Lung microvascular endothelial cell (primary cell): ENCODE results near the gene APLF. TPM values are rescaled to one million over a fixed set of nuclear protein-coding genes. Genes with fewer than 3 reads are reported as not detected.
"Not testable (repeated sequence)": the region's sequence is repeated elsewhere in the genome, so short reads cannot be mapped to it uniquely, and the experiment has no call there.

Experiments used
- DNase-seq, 2 donors: peaks; one replicate each; pipeline versions ENCODE4 v3.0.0 to v3.0.0-alpha.2; 2010; ENCODE audit warnings: low read depth in 2 of 2
- total RNA-seq: library from RNA; depleted of rRNA; stranded (reverse); fragments of >200 nt; gene quantifications from 2 replicates; pipeline ENCODE4 v1.2.1, GENCODE V29; 2014

The APLF gene
- total RNA-seq, 1 donor from 2014 or later = 13.3 TPM

DNA sequence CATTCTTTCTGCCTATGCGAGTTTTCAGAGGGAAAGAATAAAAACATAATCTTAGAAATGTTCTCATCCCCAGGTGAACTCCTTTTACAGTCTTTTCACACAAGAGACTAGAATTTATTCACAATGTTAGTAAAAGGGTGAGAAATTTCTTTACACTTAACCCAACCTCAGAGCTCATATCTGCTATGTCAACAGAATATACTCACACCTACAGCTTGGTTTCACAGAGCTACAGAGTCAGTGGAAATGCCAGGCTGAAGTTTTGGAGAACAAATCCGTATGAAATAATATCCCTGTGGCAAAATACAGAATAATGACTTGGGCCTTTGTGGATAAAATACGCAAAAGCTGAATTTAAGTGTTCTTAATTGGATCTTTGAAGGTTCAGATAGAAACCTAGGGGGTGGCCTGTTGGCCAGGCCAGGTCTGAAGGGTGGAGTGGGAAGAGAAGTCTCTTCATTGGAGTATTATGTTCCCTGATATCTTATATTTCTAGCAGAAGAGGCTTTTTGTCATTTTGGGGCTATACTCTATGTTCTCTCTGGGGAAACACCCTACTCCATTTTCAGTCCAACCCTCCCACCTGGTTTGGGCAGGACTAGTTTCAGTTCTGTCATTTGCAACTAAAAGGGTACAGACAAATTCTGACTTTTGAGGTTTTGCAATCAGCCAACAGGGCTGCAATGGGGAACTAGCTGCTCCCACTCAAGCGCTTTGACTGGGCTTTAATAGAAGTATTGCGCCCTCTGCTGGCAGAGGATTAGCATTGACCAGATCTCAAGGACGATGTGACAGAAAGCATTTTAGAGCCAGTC, 26.0 kb upstream of the APLF start:
- peak; percentile 85 to 88 for DNase-seq

DNA sequence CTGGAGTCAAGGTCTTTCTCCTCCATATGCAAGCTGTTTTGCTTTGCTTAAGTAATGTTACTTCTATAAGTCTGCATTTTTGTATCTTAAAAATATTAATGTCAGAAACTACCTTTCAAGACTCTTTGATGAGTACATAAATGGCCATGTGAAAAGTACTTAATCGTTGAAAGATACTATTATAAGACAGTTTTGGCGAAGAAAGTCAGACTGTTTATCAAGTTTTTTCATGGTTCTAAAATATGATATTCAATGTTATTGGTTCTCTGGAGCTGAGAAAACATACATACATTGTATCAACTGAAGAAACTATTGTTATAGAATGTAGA, 25.4 kb upstream of the APLF start:
- no peak for DNase-seq

DNA sequence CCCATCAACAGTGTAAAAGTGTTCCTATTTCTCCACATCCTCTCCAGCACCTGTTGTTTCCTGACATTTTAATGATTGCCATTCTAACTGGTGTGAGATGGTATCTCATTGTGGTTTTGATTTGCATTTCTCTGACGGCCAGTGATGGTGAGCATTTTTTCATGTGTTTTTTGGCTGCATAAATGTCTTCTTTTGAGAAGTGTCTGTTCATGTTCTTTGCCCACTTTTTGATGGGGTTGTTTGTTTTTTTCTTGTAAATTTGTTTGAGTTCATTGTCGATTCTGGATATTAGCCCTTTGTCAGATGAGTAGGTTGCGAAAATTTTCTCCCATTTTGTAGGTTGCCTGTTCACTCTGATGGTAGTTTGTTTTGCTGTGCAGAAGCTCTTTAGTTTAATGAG, 21.0 kb upstream of the APLF start:
- DNase-seq = not testable (repeated sequence)

DNA sequence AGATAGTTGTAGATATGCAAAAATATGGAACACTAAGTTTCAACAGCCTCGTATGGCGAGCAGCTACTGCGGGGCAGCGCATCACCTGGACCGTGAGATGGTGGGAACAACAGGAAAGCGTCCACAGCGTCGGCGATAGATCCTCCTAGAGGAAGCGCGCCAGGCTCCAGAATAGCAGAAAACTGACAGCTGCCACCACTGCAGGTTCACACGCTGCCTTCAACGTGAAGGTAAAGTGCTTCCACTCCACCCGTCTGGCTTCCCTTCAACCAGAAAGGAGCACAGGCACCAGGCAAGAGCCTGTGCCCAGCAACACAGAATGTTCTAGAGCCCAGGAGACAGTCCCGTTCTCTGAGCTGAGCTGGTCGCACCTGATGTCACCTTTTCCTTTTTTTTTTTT, 20.3 kb upstream of the APLF start:
- no peak for DNase-seq

DNA sequence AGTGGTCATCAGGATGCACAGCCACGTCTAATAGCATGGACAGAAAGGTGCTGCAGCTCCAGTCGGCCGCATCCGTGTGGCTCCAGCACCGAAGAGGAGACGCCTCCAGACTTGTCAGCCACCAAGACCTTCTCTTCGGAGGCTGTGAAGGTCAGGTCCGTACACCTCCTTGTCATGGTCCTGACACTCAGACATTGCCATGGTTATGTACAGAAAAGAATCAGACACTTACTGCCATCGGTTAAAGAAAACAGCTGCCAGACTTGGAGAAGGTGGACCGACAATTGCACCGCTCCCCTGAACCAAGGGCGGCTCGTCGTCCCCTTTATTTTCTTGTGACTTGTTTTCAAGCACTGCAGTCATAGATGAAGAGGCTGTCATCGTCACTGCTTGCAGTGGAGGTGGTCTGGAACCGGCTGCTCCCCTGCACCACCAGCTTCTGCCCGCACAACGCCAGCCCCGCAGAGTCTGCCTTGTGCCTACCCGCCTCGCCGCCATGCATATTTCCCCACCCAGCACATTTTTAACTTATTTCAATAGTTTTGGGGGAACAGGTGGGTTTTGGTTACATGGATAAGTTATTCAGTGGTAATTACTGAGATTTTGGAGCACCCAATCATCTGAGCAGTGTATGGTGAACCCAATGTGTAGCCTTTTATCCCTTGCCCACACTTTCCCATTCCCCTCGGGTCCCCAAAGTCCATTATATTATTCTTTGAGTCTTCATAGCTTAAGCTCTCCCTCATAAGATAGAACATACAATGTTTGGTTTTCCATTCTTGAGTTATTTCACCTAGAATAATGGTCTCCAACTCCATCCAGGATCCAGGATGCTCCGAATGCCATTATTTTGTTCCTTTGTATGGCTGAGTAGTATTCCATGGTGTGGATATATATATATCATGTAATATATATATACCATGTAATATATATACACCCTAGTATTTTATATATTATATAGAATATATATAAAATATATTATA, 18.4 kb upstream of the APLF start:
- no peak for DNase-seq

DNA sequence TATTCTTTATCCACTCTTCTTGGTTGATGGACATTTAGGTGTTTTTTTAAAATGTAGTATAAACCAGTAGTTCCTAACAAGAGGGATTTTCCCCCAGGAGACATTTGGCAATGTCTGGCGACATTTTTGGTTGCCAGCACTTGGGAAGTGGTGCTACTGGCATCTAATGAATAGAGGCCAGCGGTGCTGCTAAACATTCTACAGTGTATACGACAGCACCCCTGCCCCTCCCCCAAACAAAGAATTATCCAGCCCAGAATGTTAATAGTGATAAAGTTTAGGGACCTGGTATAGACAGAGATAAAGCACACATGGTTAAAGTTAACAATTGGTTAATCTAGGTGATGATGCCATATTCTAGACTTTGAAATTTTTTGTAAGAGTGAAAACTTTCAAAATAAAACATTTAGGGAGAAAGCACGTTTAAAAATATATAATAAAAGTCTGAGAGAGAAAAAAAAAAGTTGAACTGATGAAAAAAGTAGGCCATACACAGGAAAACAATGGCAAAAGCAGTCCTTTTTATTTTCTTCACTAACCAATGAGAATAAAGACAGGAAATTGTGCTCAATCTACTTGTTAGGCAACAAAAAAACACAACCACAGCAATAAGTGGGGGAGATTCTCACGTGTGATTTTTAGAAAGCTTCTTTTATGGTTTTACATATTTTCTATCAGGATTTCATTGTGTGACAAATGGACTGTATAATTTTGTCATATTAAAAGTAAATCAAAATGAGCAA, 15.1 kb upstream of the APLF start:
- DNase-seq = no peak

DNA sequence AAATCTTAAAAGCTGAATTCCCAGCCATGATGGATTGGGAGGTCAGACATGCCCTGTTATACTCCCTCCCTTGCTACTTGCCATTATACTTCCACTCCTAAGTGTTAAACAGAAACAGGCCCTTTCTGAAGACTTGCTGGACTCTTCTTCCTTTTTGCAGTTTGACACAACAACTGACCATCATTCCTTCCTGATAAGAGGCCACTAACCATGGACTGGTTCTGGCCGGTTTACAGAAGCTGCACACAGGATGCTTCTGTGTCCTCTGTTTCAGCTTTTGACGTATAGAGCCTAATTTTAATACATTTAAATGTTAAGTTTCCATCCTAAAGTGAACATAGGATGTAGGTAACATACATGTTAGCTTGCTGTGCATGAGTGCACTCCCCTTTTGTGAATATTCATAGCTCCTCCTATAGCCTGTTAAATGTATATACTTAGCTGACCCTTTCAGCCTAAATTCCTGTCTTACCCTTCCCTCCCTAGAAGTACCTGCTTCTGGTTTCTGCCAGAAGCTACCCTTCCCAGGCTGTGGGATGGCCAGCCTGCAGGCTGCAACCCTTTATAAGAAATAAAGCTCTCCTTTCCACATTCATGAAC, 13.5 kb upstream of the APLF start:
- DNase-seq = no peak

DNA sequence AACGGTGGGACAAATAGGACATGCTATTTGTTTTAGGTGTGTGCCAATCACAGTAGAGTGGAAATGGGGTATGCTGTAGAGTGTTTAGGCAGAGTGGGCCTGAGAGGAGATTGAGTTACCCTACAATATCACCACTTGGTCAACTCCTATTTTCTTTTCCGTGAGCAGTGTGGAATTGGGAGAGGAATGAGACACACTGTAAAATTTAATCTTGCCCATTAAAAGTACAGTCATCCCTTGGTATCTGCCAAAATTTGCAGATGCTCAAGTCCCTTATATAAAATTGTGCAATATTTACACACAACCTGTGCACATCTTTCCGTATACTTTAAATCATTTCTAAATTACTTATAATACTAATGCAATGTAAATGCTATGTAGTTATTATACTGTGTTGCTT, 12.7 kb upstream of the APLF start:
- no peak for DNase-seq

DNA sequence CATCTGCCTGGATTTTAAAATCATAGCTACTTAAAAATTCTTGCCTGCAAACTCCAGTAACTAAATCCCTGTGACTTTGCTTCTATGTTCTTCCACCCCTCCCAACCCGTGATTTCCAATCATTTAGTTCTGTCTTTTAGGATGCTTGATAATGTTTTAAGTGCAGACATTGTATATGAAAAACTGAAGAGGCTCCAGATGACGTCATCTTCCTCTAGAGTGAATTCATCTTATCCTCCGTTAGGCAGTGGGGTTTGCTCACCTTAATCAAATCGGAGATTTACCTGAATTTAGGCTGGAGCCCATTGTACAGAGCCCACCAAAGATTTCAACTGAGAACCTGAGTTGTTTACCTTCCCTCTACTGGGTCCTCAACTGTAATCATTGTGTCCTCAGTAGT, 11.2 kb upstream of the APLF start:
- DNase-seq = no peak

DNA sequence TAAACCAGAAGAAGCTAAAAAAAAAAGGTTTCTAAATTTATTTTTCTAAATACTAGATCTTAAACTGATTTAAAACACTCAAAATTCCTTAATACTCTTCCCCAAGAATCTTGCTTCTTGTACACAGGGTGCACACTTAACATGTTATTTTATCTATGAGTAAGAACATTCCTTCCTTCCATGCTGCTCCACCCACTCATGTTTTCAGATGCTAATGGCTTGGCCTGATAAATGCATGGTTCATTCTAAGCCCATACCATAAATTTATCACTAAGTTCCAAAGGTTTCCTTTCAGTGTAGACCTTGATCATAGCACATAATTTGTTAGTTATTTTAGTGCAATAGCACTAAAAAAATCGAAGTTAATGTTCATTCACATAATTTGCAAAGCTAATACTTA, 8.4 kb upstream of the APLF start:
- DNase-seq = no peak

DNA sequence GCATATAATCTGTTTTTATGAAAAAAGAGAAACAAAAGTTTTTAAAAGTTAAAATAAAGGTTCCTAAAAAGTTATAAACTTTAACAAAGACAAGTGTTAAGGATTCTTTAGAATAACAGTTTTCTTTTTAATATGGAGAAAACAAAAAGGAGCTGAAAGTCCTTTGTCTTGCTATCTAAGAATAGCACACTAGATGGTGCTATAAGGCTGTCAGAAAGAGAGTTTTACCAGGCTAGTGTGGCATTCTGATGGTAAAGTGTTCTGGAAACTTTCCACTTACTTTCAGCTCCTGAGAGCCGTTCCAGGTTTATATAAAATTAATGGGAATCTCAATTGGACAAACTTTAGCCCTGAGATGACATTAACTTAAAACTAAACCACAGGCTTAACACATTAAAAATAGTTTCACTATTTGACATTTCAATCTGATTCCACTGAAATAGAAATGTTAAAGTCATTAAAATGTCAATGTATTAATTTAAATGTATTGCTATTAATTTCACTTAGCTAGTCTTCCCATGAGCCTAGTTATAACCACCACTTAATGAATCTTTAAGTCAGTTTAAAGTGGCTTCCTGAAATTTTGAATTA, 4.0 kb upstream of the APLF start:
- DNase-seq = peak; percentile 75 to 81

DNA sequence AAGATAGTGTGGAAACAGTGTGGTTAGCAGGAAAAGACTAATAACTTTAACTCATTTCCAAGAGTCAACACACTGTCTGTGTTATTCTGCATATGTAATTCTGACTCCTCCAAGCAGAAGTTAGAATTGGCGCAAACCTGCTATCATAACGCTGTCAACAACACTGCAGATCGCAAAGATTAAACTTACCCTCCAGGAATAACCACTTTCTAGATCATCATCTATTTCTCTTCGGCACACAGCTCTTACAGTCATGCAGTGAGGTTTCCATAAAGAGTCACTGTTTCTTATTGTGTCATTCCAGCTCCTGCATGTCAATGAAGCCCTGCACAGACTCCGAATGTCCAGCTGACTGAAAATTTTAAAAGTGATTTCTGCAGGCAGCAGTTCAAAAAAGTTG, 2.7 kb upstream of the APLF start:
- no peak for DNase-seq

DNA sequence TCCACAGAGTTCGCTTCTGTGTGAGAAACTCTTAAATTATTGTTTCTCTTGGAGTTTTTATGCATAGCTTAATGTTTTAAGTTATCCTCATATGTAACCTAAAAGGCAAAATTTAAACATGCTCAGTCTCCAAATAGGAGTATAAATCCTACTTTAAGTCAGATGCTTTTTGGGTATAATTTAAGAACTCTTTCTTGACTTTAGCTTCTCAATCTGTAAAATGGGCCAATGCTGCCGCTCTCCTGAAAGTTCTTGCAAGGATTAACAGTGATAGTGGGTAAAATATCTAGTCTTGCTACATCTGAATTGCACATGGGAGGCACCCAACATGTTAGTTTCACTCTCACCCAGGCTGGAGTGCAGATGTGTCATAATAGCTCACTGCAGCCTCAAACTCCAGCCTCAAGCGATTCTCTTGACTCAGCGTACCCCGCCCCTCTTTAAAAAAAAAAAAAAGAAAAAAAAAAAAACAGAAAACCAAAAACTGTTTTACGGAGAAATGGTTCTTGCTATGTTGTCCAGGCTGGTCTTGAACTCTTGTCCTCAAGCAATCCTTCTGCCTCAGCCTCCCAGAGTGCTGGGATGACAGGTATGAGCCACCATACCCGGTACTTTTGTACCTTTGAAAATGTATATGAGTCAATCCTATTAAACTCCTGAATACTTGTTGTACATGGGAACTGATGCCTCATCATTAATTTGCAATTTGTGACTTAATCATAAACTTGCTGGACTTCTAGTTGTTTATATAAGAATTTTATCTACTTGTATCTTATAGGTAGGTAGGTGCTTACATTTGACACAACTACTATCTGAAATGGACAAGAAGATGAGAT, 2.1 kb upstream of the APLF start:
- DNase-seq = no peak

DNA sequence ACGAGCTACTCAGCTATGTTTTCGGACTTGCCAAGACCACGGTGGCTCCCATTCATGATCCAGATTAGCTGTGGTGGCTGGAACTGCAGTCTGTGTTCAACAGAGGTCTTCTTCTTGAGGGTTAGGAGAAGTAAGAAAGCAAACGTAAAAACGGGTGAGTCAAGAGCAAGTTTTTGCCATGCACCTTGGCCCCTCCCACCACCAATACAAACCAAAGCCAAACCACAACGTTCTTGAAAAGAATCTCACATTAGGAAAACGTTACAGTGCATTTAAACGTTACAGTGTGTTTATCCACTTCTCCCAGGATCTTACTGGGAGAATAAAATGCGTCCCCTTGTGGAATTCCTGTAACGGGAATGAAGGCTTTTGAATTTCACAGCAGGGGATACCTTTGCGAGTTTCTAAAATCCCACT, 1.0 kb upstream of the APLF start:
- DNase-seq = peak; percentile 22 to 35

DNA sequence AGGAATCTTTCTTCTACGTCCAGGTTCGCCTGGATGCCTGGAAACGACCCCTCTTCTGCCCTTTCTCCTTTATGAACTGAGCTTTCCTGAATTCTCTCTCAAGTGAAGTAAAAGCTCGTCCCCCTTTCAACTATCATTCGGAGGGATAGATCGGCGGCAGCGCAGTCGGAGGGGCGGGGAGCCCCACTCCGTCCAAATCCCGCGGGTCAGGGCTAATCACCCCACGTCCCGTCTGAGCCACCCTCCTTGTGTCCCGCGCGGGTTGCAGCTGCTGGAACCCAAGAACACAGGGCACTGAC, 658 bp upstream of the APLF start:
- no peak for DNase-seq

DNA sequence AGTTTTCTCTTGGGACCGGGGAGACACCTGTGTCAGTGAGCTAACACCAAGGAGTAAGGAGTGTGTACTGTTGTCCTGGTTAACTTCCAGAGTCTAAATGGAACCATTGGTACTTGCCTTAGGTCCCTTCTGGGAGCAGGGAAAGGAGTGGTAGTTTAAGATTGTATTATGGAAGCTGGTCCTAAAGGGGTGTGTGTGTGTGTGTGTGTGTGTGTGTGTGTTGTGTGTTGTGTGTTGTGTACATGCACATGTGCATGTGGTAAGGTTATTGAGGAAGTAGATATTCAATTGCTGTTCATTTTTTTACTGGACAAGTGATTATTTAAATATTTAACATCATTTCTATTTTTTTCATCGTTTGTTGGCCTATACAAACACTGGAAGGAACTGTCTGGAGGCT, 1.4 kb downstream of the APLF start:
- no peak for DNase-seq

DNA sequence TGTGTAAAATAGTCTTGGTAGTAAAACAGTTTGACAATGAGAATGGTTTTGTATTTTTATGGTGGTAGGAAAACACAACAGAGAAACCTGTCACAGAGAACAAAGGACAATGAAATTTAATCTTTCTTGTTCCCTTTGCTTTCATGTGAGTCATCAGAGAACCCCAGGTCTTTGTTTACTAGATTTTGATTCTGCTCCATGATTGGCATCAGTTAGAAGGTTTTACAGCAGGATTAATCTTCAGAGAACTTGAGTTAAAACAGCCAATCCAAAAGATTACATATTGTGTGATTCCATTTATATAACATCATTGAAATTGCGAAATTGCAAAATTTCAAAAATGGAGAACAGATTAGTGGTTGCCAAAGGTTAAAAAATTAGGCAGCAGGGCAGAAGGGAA, 2.5 kb downstream of the APLF start:
- DNase-seq = peak; percentile 9 to 14

DNA sequence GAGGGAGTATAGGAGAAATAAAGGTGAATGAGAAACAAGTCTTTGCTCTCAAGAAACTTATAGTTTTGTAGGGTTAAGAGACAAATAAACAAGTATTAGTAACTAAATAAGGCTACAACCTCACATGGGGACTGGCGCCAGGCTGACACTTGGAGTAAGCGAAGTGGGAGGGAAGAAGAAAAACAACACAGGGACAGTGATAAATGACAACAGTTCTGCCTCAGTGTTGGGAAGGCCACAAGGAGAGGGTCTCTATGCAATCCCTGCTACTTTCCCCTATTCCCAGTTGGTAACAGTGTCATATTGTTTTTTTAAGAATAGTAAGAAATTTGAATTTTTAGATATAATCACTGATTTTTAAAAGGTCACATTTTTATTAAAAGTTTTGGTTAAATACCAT, 4.0 kb downstream of the APLF start:
- DNase-seq = no peak

DNA sequence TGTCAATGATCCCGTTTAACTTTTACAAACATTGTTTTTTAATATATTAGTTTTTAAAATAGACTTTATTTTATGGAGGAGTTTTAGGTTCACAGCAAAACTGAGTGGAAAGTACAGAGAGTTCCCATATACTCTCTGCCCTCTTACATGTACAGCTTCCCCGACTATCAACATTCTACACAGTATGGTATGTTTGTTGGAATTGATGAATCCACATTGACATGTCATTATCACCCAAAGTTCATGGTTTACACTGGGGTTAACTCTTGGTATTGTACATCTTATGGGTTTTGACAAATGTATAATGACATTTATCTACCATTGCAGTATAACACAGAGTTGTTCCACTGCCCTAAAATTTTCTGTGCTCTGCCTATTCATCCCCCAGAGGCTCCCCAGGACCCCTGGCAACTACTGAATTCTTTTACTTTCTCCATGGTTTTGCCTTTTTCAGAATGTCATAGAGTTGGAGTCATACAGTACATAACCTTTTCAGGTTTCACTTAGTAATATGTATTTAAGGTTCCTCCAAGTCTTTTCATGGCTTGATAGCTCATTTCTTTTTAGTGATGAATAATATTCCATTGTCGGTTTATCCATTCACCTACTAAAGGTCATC, 5.5 kb downstream of the APLF start:
- DNase-seq = no peak

DNA sequence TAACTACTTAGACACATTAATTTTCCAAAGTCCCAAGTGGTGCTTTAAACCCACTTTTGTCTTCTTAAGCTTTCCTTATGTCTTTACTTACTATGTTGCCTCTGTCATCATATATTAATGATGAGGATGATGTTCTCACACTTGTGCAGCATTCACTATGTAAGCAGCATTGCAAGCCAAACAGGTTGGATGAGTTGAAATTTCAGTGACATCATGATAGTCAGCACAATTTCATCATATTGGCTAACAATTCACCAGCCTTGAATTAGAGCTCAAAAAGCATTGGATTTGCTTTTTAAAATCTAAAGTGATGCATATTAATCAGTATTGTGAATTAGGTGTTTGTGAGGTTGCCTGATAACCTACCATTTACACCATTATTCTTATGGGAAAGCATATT, 7.7 kb downstream of the APLF start:
- DNase-seq = no peak
